Esophagus squamous epithelium (tissue), 4 donors: ENCODE results near the gene MTAP.

Experiments
- POLR2A ChIP-seq, 4 donors: fragments of 450-650 bp; IDR thresholded peaks; one replicate each; pipeline ENCODE4 v1.6.1; 2017; ENCODE audit warnings: antibody characterized with exemption in 4 of 4, mild to moderate bottlenecking in 4 of 4, moderate library complexity in 3 of 4
- TF ChIP-seq, protein P1 (sequence below), 6 experiments: fragments of 450-650 bp in 4 of 6; fragments of 200-600 bp in 2 of 6; sonication (generic) in 2 of 6; IDR thresholded peaks; one replicate each; pipeline ENCODE4 v1.5.1; 2016 to 2019; ENCODE audit warnings: antibody characterized with exemption in 6 of 6, mild to moderate bottlenecking in 4 of 6, moderate library complexity in 4 of 6

GRCh38 chr9:21969951-21970799, 167.7 kb downstream of the MTAP start:
- TF ChIP-seq, protein P1, sequence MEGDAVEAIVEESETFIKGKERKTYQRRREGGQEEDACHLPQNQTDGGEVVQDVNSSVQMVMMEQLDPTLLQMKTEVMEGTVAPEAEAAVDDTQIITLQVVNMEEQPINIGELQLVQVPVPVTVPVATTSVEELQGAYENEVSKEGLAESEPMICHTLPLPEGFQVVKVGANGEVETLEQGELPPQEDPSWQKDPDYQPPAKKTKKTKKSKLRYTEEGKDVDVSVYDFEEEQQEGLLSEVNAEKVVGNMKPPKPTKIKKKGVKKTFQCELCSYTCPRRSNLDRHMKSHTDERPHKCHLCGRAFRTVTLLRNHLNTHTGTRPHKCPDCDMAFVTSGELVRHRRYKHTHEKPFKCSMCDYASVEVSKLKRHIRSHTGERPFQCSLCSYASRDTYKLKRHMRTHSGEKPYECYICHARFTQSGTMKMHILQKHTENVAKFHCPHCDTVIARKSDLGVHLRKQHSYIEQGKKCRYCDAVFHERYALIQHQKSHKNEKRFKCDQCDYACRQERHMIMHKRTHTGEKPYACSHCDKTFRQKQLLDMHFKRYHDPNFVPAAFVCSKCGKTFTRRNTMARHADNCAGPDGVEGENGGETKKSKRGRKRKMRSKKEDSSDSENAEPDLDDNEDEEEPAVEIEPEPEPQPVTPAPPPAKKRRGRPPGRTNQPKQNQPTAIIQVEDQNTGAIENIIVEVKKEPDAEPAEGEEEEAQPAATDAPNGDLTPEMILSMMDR (IDR thresholded peaks at IDR 0.05): no peak
- no peak for TF ChIP-seq POLR2A (IDR thresholded peaks at IDR 0.05)
